CD4-positive, alpha-beta T cell treated with Interleukin-6 for 4 hours (primary cell): ENCODE measurements around the gene CRNKL1.
A peak's percentile ranks its signal among the peaks of the same experiment; 100 is the strongest.

Experiments
- DNase-seq: peaks from one replicate; pipeline ENCODE4 v3.0.0-alpha.2; 2020; ENCODE audit warnings: mixed read lengths

CRNKL1 gene

DNA sequence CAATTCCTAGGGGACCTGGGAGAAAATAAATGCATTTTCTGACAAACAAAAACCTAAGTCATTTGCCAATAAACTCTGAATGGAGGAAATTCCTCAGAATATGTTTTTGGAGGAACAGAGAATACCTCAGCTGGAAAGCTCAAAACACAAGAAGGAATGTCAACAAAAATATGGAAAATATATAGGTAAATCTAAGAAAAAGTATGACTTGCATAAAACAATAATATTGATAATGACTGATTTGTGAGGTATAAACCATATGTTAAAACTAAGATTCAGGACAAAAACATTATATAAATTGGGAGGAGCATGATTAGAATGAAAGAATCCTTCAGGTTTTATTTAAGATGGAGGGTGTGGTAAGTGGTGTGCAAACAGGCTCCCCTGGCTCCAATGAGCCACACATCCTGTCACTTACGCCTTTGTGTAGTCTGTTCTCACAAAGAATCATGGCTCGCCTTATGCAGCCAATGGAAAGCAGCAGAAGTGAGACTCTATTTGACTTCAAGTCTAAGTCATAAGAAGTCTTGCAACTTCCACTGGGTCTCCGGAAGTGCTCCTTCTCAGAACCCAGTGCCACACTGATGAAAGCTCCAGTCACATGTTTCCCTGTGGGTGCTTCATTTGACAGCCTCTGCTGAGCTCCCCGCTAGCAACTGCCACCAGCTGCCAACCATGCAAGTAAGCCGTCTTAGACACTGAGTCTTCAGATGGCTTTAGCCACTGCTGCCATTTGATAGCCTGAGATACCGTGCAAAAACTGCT is 8.2 kb upstream of the CRNKL1 start:
- no peak for DNase-seq

- no peak for DNase-seq
Measured at GRCh38 chr20:20051767-20052073, 546 bp downstream of the CRNKL1 start.

- DNase-seq: no peak
Measured at GRCh38 chr20:20039752-20040387, 12.4 kb downstream of the CRNKL1 start.

DNA sequence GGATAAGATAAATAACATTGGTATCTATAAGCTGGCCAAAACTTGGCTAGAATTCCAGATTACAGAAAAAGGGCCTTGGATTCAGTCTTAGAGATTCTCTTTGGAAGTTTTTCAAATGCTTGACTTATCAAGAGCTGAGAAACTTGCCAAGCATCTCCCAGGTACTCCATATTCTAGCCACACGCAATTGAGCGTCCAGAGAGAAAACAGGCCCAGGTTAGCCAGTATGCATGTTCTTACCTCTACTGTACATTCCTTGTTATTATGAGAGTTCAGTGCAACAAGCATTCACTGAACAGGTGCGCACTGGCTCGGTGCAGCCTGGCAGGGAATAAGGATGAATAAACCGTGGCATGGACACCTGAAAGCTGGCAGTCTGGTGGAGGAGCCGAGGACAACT is 13.7 kb downstream of the CRNKL1 start:
- no peak for DNase-seq

DNA sequence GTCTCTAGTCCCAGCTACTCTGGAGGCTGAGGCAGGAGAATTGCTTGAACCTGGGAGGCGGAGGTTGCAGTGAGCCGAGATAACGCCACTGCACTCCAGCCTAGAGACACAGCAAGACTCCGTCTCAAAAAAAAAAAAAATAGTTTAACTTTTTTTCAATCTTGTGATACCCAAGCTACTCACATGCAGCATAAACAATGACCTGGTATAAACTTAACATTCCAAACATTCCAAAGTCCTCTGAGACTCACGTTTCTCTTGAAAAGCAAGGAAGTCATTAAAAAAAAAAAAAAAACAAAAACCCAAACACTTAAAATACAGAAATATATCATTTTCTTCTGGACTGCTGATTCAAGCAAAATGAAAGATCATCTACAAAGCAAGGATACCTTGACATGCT is 14.3 kb downstream of the CRNKL1 start:
- DNase-seq: no peak

DNA sequence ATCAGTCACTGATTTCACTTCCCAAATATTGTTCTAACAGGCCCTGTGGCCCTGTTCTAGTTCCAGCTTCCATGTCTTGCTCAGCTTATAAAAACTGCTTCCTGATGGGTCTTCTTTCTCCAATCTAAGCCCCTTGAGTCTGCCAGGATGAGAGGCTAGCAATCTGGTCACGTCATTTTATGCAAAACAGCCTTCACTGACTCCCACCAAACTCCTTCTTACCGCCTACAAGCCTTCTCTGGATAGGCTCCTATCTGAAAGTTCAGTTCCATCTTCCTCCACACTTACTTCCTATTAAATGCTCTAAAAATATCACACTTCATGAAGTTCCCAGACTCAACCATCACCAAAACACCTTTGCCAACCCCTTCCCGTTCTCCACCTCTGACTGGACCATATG is 15.5 kb downstream of the CRNKL1 start:
- DNase-seq: no peak

- no peak for DNase-seq
Measured at GRCh38 chr20:20034486-20034885, 17.8 kb downstream of the CRNKL1 start.

DNA sequence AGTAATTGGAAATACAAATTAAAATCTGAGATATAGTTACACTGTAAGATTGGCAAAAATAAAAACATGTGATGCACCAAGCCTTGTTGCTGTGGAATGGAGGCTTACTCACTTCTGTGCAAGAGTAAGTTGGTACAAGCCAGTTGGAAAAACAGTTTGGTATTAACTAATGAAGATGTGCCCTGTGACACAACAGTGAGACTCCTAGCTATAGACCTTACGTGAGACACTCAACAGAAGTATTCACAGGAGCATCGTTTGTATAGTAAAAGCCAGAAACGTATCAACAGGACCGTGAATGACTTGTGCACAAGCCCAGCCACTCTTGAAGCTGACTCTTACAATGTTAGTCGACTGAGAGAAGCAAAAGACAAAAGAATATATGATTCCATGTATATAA is 20.5 kb downstream of the CRNKL1 start:
- DNase-seq: no peak

DNA sequence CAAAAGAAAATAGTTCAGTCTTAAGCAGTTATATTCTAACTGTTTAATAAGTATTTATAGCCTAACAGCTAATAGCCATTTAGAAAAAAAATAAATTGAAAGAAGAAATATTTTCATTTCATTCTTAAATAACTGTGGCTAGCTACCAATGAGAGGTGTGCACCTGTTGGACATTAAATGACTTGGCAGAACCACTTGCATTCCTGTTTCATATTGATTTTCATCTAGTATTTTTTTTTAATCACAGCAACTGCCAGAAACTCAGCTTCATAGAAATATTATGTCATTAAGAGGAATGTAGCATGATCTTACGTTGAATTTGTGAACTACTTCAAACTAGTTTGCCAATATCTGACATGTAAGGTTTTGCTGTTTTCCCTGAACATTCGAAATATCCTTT is 25.0 kb downstream of the CRNKL1 start:
- DNase-seq: no peak

DNA sequence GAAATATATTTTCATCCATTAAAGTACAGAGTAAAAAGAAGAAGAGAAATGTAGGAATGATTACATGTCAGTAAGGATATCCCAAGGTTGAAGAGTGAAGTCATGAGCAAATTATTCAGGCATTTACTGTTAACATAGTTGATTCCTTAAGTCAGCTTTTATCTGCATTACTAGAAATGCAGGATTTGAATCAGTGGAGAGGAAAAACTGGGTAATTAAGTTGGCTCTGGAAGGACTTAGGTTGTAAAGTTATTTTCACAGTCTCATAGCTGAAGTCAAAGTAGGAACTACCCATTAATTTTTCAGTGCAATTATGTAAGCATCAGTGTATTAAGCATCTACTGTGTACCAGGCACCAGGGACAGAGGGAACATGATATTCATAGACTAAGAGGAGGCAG is 27.3 kb downstream of the CRNKL1 start:
- no peak for DNase-seq

GRCh38 chr20:20023395-20023794 is 28.9 kb downstream of the CRNKL1 start:
- no peak for DNase-seq

- no peak for DNase-seq
Measured at GRCh38 chr20:20022498-20022897, 29.8 kb downstream of the CRNKL1 start.

DNA sequence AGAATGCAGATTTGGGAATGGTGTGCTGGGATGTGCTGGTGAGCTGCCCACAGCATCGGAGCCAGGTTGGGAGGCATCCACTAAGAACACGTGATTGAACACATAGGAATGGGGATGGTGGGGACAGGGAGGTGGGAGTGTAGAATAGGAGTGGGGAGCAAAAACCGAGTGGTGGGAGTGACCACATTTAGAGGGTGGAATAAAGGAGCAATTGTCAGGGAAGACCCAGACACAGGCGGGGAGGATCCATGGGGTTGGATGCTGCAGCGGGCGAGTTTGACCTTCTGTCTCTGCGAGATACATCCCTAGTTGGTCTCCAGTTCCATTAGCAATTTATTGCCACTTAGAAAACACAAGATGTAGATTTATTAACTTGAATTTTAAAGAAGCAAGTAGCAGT is 30.4 kb downstream of the CRNKL1 start:
- DNase-seq: no peak

DNA sequence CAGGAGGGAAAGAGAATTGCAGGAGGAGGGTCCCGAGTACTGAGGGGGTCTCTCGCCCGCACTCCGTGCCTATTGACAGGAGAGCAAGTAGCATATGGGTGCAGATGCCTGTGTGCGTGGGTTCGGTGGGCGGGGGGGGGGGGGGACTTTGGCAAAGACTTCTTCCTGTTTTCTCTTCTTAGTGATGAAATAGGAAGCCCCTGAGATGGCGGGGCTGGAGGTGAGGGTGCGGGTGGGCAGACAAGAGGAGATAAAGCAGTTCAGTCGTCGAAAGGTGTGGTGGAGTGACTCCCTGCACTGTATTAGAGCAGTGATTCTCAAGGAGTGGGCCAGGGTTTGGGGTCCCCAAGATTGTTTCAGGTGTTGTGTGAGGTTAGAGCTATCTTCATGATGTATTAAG is 31.4 kb downstream of the CRNKL1 start:
- no peak for DNase-seq

DNA sequence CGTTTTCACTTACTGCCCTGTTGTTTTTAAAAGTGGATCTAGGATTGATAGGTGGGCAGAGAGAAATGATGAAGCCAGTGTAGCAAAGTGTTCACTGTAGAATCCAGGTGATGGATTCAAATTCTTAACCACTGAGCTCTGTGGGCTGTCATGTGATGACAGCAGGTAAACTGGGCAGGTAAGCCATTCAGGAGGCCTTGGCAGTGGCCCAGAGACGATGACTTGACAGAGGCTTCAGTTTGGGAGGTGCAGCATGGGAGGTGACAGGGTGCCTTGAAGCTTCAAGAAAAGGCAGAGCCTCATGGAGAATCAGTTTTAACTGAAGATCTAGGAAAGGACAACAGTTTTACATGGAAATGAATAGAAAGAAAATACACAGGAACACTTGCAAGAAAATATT is 33.1 kb downstream of the CRNKL1 start:
- no peak for DNase-seq

DNA sequence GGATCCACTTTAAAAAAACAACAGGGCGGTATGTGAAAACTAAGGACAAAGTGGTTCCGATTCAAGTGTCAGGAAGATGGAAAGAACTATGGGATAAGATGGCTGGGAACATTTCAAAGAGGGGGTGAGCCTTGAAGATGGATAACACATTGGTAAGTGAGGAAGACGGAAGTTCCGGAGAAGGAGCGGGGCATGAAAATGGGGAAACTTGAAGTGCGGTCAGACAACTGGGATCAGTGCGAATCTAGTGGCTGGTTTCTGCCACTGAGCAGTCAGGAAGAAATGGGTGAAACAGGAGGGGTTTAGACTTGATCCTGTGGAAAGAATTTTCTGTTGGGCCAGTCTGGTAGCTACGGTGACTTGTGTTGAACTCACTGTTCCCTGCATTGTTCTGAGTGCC is 33.9 kb downstream of the CRNKL1 start:
- no peak for DNase-seq

GRCh38 chr20:20017844-20018185 is 34.5 kb downstream of the CRNKL1 start:
- peak; percentile 8 for DNase-seq

DNA sequence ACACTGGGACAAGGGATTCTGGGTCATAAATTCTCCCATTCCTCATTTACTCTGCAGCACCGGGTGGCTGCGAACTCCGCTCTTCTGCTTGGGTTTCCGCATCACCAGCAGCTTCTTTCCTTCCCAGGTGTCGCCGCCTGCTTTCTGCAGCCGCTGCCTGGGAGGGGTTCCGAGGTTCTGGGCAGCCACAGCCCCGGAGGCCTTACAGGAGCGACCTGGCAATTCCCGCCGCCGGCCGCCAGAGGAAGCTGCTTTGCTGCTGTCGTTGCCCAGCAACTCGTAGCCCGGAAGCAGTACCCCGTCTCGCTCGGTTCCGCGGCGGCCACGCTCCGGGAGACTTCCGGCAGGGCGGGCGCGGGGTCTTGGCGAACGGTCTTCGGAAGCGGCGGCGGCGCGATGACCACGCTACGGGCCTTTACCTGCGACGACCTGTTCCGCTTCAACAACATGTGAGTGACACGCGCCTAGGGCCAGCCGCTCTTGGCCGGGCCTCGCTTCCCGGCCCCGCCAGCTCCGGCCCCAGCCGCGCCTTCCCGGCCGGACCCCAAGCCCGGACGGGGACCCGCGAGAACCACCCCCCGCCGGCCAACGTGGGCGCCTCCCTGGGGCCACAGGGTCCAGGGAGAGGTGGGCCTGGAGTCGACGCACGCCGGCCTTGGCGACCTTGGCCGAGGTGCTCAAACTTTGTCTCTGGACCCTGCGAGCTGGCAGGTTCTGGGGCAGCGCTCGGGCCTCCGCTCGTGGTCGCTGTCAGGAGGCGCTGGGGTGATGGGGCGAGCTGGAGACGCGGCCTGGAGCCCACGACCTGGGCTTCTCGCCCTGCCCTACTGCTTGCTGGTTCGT is 35.0 kb downstream of the CRNKL1 start, which contains the start of gene NAA20:
TSS of gene NAA20 (plus strand) at position 362 of the 843 bp plus-strand sequence. CDS start at position 397, 35 bp downstream.
- peak; percentile 93 for DNase-seq

DNA sequence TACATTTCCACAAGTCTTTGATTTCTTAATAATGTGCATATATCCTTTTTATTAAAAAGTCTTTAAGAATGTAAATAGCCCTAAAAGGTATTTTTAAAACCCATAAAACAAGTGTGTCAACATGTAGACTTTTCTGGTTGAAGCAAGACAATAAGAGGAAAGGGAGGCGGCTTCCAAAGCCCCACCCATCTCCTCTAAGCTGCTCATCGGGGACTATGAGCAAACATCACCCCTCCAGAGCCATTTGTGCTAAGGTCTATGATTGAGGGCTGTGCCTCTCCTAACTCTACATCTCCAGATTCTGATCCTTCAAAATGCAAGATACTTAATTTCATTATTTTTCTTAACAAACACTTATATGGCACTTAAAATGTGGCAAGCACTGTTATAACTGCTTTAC is 37.6 kb downstream of the CRNKL1 start:
- DNase-seq: peak; percentile 36

GRCh38 chr20:20012541-20012940 is 39.7 kb downstream of the CRNKL1 start:
- DNase-seq: no peak

- no peak for DNase-seq
Measured at GRCh38 chr20:20010639-20011500, 41.4 kb downstream of the CRNKL1 start.

GRCh38 chr20:20009784-20010253 is 42.4 kb downstream of the CRNKL1 start:
- DNase-seq: no peak

- no peak for DNase-seq
Measured at GRCh38 chr20:20005342-20005741, 46.9 kb downstream of the CRNKL1 start.
